Loucy (cell line): ENCODE results near the gene SPIRE2.

Source experiments
- EZH2phosphoT487 ChIP-seq: fragments of 200-600 bp; IDR thresholded peaks from 2 replicates; pipeline ENCODE4 v1.6.1; 2018; ENCODE audit warnings: antibody characterized with exemption, mild to moderate bottlenecking, moderate library complexity, borderline replicate concordance
- TF ChIP-seq, protein P1 (sequence below): fragments of 200-600 bp; sonication (generic); conservative IDR thresholded peaks from 2 replicates; pipeline ENCODE4 v1.5.1; 2014; ENCODE audit warnings: mild to moderate bottlenecking, antibody characterized with exemption, low read length

DNA sequence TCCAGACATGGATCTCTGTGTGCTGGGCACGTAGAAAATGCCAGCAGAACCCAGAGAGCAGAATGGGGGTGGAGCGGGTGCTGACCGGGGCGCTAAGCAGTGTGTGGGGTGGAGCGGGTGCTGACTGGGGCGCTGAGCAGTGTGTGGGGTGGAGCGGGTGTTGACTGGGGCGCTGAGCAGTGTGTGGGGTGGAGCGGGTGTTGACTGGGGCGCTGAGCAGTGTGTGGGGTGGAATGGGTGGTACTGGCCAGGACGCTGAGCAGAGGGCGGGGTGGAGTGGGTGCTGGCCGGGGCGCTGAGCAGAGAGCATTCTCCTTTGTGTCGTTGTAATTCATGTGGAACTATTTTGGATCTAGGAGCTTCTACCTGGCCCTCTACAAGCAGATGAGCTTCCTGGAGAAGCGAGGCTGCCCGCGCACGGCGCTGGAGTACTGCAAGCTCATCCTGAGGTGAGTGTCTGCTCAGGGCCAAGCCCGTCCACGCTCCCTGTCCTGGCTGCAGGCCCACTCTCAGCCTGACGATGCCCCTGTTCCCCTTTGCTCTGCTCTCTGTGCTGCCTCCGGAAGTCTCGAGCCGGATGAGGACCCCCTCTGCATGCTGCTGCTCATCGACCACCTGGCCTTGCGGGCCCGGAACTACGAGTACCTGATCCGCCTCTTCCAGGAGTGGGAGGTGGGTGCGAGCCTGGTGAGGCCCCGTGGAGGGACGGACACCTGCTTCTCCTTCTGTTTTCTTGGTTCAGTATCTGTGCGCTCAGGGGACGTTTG is 70.1 kb downstream of the SPIRE2 start:
- TF ChIP-seq, protein P1, sequence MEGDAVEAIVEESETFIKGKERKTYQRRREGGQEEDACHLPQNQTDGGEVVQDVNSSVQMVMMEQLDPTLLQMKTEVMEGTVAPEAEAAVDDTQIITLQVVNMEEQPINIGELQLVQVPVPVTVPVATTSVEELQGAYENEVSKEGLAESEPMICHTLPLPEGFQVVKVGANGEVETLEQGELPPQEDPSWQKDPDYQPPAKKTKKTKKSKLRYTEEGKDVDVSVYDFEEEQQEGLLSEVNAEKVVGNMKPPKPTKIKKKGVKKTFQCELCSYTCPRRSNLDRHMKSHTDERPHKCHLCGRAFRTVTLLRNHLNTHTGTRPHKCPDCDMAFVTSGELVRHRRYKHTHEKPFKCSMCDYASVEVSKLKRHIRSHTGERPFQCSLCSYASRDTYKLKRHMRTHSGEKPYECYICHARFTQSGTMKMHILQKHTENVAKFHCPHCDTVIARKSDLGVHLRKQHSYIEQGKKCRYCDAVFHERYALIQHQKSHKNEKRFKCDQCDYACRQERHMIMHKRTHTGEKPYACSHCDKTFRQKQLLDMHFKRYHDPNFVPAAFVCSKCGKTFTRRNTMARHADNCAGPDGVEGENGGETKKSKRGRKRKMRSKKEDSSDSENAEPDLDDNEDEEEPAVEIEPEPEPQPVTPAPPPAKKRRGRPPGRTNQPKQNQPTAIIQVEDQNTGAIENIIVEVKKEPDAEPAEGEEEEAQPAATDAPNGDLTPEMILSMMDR, result no peak
- no peak for TF ChIP-seq EZH2phosphoT487
